Body of pancreas (tissue), 4 donors: ENCODE measurements around the gene ALDH3A1. TPM values are rescaled to one million over a fixed set of nuclear protein-coding genes. Genes with fewer than 3 reads are reported as not detected.

Experiments used
- ATAC-seq: fragments of 150-250 bp; one replicate; pipeline ENCODE4 v1.9.1; 2016
- DNase-seq, 4 donors: peaks; one replicate each; pipeline ENCODE4 v3.0.0-alpha.2; 2019
- H3K27ac ChIP-seq, 4 donors: fragments of 200-600 bp; sonication (generic); 1 replicate in 3 of 4; 2 replicates in 1 of 4; pipeline versions ENCODE4 v1.5.1 to v1.6.1; 2016 to 2019; ENCODE audit warnings: mild to moderate bottlenecking in 1 of 4, mixed read lengths in 1 of 4, moderate library complexity in 1 of 4
- H3K27me3 ChIP-seq, 2 donors: fragments of 200-600 bp; sonication (generic); one replicate each; pipeline ENCODE4 v1.6.0; 2016; ENCODE audit warnings: mild to moderate bottlenecking in 1 of 2
- H3K36me3 ChIP-seq, 2 donors: fragments of 200-600 bp; sonication (generic); replicated peaks in 1 of 2; 2 replicates each; pipeline ENCODE4 v1.5.1; 2016; ENCODE audit warnings: low read depth in 2 of 2; ENCODE audit not compliant: insufficient read depth in 1 of 2
- H3K4me1 ChIP-seq: fragments of 200-600 bp; sonication (generic); one replicate; pipeline ENCODE4 v1.6.0; 2016
- H3K4me3 ChIP-seq, 2 donors: fragments of 200-600 bp; sonication (generic); 1 replicate in 1 of 2; 2 replicates in 1 of 2; pipeline ENCODE4 v1.5.1; 2016 to 2019
- H3K9me3 ChIP-seq, 3 donors: fragments of 200-600 bp; sonication (generic); 1 replicate in 2 of 3; 2 replicates in 1 of 3; pipeline ENCODE4 v1.5.1; 2016
- CTCF ChIP-seq, 7 experiments: fragments of 450-650 bp in 4 of 7; fragments of 200-600 bp in 3 of 7; sonication (generic) in 3 of 7; IDR thresholded peaks; one replicate each; pipeline ENCODE4 v1.5.1; 2016 to 2019; ENCODE audit warnings: antibody characterized with exemption in 7 of 7
- POLR2A ChIP-seq, 3 donors: fragments of 450-650 bp; IDR thresholded peaks; one replicate each; pipeline ENCODE4 v1.6.1; 2016; ENCODE audit warnings: antibody characterized with exemption in 3 of 3, mild to moderate bottlenecking in 2 of 3
- WGBS, 2 donors: methylation state at CpG; one replicate each; pipeline ENCODE4 v1.1.5; 2017; 5-methylcytosine and 5-hydroxymethylcytosine counted together
- intact Hi-C: fragments of 100-400 bp; cut with DNase I; formaldehyde crosslinking; loops from one replicate; pipeline ENCODE4 v1.15.1; 2023
- total RNA-seq, 2 donors: library from RNA; depleted of rRNA; stranded (reverse); fragments of >200 nt; gene quantifications; one replicate each; pipeline ENCODE4 v1.1.0, GENCODE V29; 2016

Gene ALDH3A1
- total RNA-seq, 2 donors from 2014 or later: 0.33 to 1.8 TPM

GRCh38 chr17:19739241-19740201 is 8.6 kb downstream of the ALDH3A1 start:
- WGBS, 2 donors: 84 to 100% methylated on average over 1 to 25 of the region's 26 CpGs
- DNase-seq: no peak
- intact Hi-C loops: no loop called here

GRCh38 chr17:19738757-19739156 is 9.3 kb downstream of the ALDH3A1 start:
- TF ChIP-seq POLR2A (IDR thresholded peaks at IDR 0.05) (no peak), CTCF (IDR thresholded peaks at IDR 0.05) (no peak)
- H3K4me1 ChIP-seq: peaks cover 3% of the 10 kb centered on the region
- intact Hi-C loops: no loop called here
- 90% methylated on average over 2 to 7 of the region's 9 CpGs for WGBS, 2 donors
- no peak overlapping the region for H3K4me3 ChIP-seq
- no peaks in the 10 kb centered on the region for H3K27me3 ChIP-seq
- DNase-seq (no peak), ATAC-seq (no peak)
- no peaks in the 10 kb centered on the region for H3K36me3 ChIP-seq
- H3K27ac ChIP-seq: no peak overlapping the region
- no peaks in the 10 kb centered on the region for H3K9me3 ChIP-seq

More at GRCh38 chr17:19739241-19740201, 8.6 kb downstream of the ALDH3A1 start:
- Histone ChIP-seq H3K27ac (no peak overlapping the region), H3K4me3 (no peak overlapping the region), H3K4me1 (peaks cover 6% of the 10 kb centered on the region), H3K36me3 (no peaks in the 10 kb centered on the region), H3K9me3 (no peaks in the 10 kb centered on the region), H3K27me3 (no peaks in the 10 kb centered on the region)
- no peak for ATAC-seq
- TF ChIP-seq CTCF (IDR thresholded peaks at IDR 0.05): no peak
- no peak for TF ChIP-seq POLR2A (IDR thresholded peaks at IDR 0.05)

- peaks cover 3% of the 10 kb centered on the region for H3K4me1 ChIP-seq
- DNase-seq (no peak), ATAC-seq (no peak)
- TF ChIP-seq POLR2A (IDR thresholded peaks at IDR 0.05) (no peak), CTCF (IDR thresholded peaks at IDR 0.05) (no peak)
- no peaks in the 10 kb centered on the region for H3K36me3 ChIP-seq
- no peak overlapping the region for H3K4me3 ChIP-seq
- no peaks in the 10 kb centered on the region for H3K9me3 ChIP-seq
- no peak overlapping the region for H3K27ac ChIP-seq
- no peaks in the 10 kb centered on the region for H3K27me3 ChIP-seq
- intact Hi-C loops: no loop called here
- WGBS, 2 donors: 85 to 89% methylated on average over 4 to 12 of the region's 14 CpGs
Observed at GRCh38 chr17:19738073-19738449, 10.0 kb downstream of the ALDH3A1 start.

GRCh38 chr17:19737305-19738072 is 10.6 kb downstream of the ALDH3A1 start:
- Histone ChIP-seq H3K27ac (no peak overlapping the region), H3K36me3 (no peaks in the 10 kb centered on the region), H3K4me1 (peaks cover 3% of the 10 kb centered on the region), H3K27me3 (no peaks in the 10 kb centered on the region), H3K4me3 (no peak overlapping the region), H3K9me3 (no peaks in the 10 kb centered on the region)
- 76 to 81% methylated on average over 14 to 15 of the region's 15 CpGs for WGBS, 2 donors
- no peak for TF ChIP-seq CTCF (IDR thresholded peaks at IDR 0.05)
- TF ChIP-seq POLR2A (IDR thresholded peaks at IDR 0.05): no peak
- ATAC-seq (no peak), DNase-seq (no peak)
- intact Hi-C loops: no loop called here
